Osteoblast (primary cell): Measurements from ENCODE around the gene HOXA9. TPM values are rescaled to one million over a fixed set of nuclear protein-coding genes. Genes with fewer than 3 reads are reported as not detected.

Source experiments
- DNase-seq: peaks from one replicate; pipeline ENCODE4 v3.0.0; 2011; ENCODE audit warnings: low spot score, mixed read lengths; ENCODE audit not compliant: insufficient read length; ENCODE audit errors: missing footprints
- H2AFZ ChIP-seq: 2 replicates; pipeline ENCODE4 v1.6.0; 2011; ENCODE audit warnings: mild to moderate bottlenecking, low read length
- H3K27ac ChIP-seq: 2 replicates; pipeline ENCODE4 v1.5.1; 2011; ENCODE audit warnings: mild to moderate bottlenecking, low read depth, low read length, moderate library complexity
- H3K27me3 ChIP-seq: 2 replicates; pipeline ENCODE4 v1.6.0; 2012; ENCODE audit warnings: mild to moderate bottlenecking, control low read depth, inconsistent platforms, low read length, moderate library complexity; ENCODE audit not compliant: insufficient read depth
- H3K36me3 ChIP-seq: 2 replicates; pipeline ENCODE4 v1.5.1; 2011; ENCODE audit warnings: mild to moderate bottlenecking, low read length, control low read depth, moderate library complexity; ENCODE audit not compliant: insufficient read depth
- H3K4me1 ChIP-seq: 2 replicates; pipeline ENCODE4 v1.5.1; 2011; ENCODE audit warnings: mild to moderate bottlenecking, low read length, control low read depth, moderate library complexity; ENCODE audit not compliant: insufficient read depth
- H3K4me2 ChIP-seq: 2 replicates; pipeline ENCODE4 v1.6.0; 2011; ENCODE audit warnings: mild to moderate bottlenecking, low read length; ENCODE audit not compliant: insufficient read depth
- H3K4me3 ChIP-seq: fragments of 200-600 bp; sonication (generic); 3 replicates; pipeline ENCODE4 v1.5.1; 2012; ENCODE audit warnings: mild to moderate bottlenecking, low read length, inconsistent platforms; ENCODE audit not compliant: insufficient read depth
- H3K79me2 ChIP-seq: 2 replicates; pipeline ENCODE4 v1.6.0; 2012; ENCODE audit warnings: mild to moderate bottlenecking, low read length, control low read depth, inconsistent platforms; ENCODE audit not compliant: insufficient read depth
- H3K9me3 ChIP-seq: 2 replicates; pipeline ENCODE4 v1.5.1; 2011; ENCODE audit warnings: low read depth, low read length, control low read depth
- H4K20me1 ChIP-seq: 2 replicates; pipeline ENCODE4 v1.6.0; 2012; ENCODE audit warnings: mild to moderate bottlenecking, low read length, control low read depth; ENCODE audit not compliant: insufficient read depth
- CTCF ChIP-seq: IDR thresholded peaks from 2 replicates; pipeline ENCODE4 v1.5.1; 2011; ENCODE audit warnings: mild to moderate bottlenecking, low read depth, low read length, moderate library complexity; ENCODE audit errors: extremely low read depth
- total RNA-seq: library from RNA; depleted of rRNA; stranded (reverse); fragments of >200 nt; gene quantifications from 2 replicates; pipeline ENCODE4 v1.2.3, GENCODE V29; 2012

Gene HOXA9
- total RNA-seq, 1 donor = 19.5 TPM

- H3K4me2 ChIP-seq = peak overlapping the region; percentile 99
- no peaks in the 10 kb centered on the region for H3K9me3 ChIP-seq
- no peak for TF ChIP-seq CTCF
- peaks cover 71% of the 10 kb centered on the region for H3K4me1 ChIP-seq
- no peaks in the 10 kb centered on the region for H4K20me1 ChIP-seq
- peak overlapping the region; percentile 75 for H3K4me3 ChIP-seq
- no peak overlapping the region for H2AFZ ChIP-seq
- H3K36me3 ChIP-seq = peaks cover 8% of the 10 kb centered on the region
- H3K79me2 ChIP-seq = peaks cover 98% of the 10 kb centered on the region
- no peaks in the 10 kb centered on the region for H3K27me3 ChIP-seq
- peak; percentile 93 for DNase-seq
- peak overlapping the region; percentile 76 for H3K27ac ChIP-seq
Observed at GRCh38 chr7:27178366-27178765, 13.0 kb upstream of the HOXA9 start.

- no peaks in the 10 kb centered on the region for H3K9me3 ChIP-seq
- no peaks in the 10 kb centered on the region for H4K20me1 ChIP-seq
- peaks cover 69% of the 10 kb centered on the region for H3K4me1 ChIP-seq
- no peak for TF ChIP-seq CTCF
- DNase-seq = no peak
- no peaks in the 10 kb centered on the region for H3K27me3 ChIP-seq
- peak overlapping the region; percentile 76 for H3K27ac ChIP-seq
- peak overlapping the region; percentile 75 for H3K4me3 ChIP-seq
- H3K4me2 ChIP-seq = peak overlapping the region; percentile 99
- H2AFZ ChIP-seq = no peak overlapping the region
- H3K79me2 ChIP-seq = peaks cover 98% of the 10 kb centered on the region
- H3K36me3 ChIP-seq = peaks cover 8% of the 10 kb centered on the region
Observed at GRCh38 chr7:27177795-27178320, 12.5 kb upstream of the HOXA9 start.

GRCh38 chr7:27176962-27177794, 11.8 kb upstream of the HOXA9 start:
- H3K4me3 ChIP-seq = peak overlapping the region; percentile 75
- peak; percentile 83 for DNase-seq
- peak overlapping the region; percentile 20 for H2AFZ ChIP-seq
- peak overlapping the region; percentile 76 for H3K27ac ChIP-seq
- peaks cover 98% of the 10 kb centered on the region for H3K79me2 ChIP-seq
- TF ChIP-seq CTCF = no peak
- H3K27me3 ChIP-seq = no peaks in the 10 kb centered on the region
- H3K36me3 ChIP-seq = peaks cover 3% of the 10 kb centered on the region
- H4K20me1 ChIP-seq = peaks cover 5% of the 10 kb centered on the region
- peak overlapping the region; percentile 99 for H3K4me2 ChIP-seq
- peaks cover 62% of the 10 kb centered on the region for H3K4me1 ChIP-seq
- no peaks in the 10 kb centered on the region for H3K9me3 ChIP-seq

GRCh38 chr7:27176524-27176845, 11.1 kb upstream of the HOXA9 start:
- H3K79me2 ChIP-seq = peaks cover 98% of the 10 kb centered on the region
- H3K4me2 ChIP-seq = peak overlapping the region; percentile 99
- H2AFZ ChIP-seq = no peak overlapping the region

More at GRCh38 chr7:27176524-27176845, 11.1 kb upstream of the HOXA9 start:
- Histone ChIP-seq H3K9me3 (no peaks in the 10 kb centered on the region), H3K27ac (peak overlapping the region; percentile 76), H3K27me3 (no peaks in the 10 kb centered on the region), H3K4me1 (peaks cover 55% of the 10 kb centered on the region), H4K20me1 (peaks cover 7% of the 10 kb centered on the region), H3K4me3 (peak overlapping the region; percentile 75), H3K36me3 (peaks cover 7% of the 10 kb centered on the region)
- TF ChIP-seq CTCF = no peak
- no peak for DNase-seq
